Activated CD4-positive, alpha-beta T cell treated with anti-CD3 and anti-CD28 coated beads, Interleukin-2, amount 50 U/mL, for 24 hours (primary cell): ENCODE data around the gene NCAPG2.

ENCODE experiments used
- DNase-seq, 2 donors: peaks; one replicate each; pipeline ENCODE4 v3.0.0-alpha.2; 2020; ENCODE audit warnings: low read depth in 1 of 2, low spot score in 1 of 2

The NCAPG2 gene

GRCh38 chr7:158735935-158736334, 31.3 kb upstream of the NCAPG2 start:
- no peak for DNase-seq

- no peak for DNase-seq
These were observed 30.3 kb upstream of the NCAPG2 start for GRCh38 chr7:158734861-158735260.

- DNase-seq: no peak
These were observed 29.3 kb upstream of the NCAPG2 start for GRCh38 chr7:158733775-158734494.

- DNase-seq: no peak
These were observed 28.6 kb upstream of the NCAPG2 start for GRCh38 chr7:158733220-158733519.

- no peak for DNase-seq
These were observed 28.1 kb upstream of the NCAPG2 start for GRCh38 chr7:158732494-158733219.

- no peak for DNase-seq
These were observed 27.2 kb upstream of the NCAPG2 start for GRCh38 chr7:158731761-158732160.

GRCh38 chr7:158730383-158731346, 26.1 kb upstream of the NCAPG2 start:
- no peak for DNase-seq

- no peak for DNase-seq
These were observed 25.2 kb upstream of the NCAPG2 start for GRCh38 chr7:158729646-158730382.

- no peak for DNase-seq
These were observed 24.5 kb upstream of the NCAPG2 start for GRCh38 chr7:158728911-158729645.

- DNase-seq: no peak
These were observed 23.1 kb upstream of the NCAPG2 start for GRCh38 chr7:158727690-158728089.

- DNase-seq: no peak
These were observed 21.7 kb upstream of the NCAPG2 start for GRCh38 chr7:158726277-158726807.

GRCh38 chr7:158725506-158725800, 20.8 kb upstream of the NCAPG2 start:
- DNase-seq: no peak

- no peak for DNase-seq
These were observed 20.3 kb upstream of the NCAPG2 start for GRCh38 chr7:158724658-158725505.

- no peak for DNase-seq
These were observed 19.2 kb upstream of the NCAPG2 start for GRCh38 chr7:158723714-158724385.

GRCh38 chr7:158723266-158723665, 18.7 kb upstream of the NCAPG2 start:
- no peak for DNase-seq

GRCh38 chr7:158722574-158723237, 18.1 kb upstream of the NCAPG2 start:
- DNase-seq: no peak

GRCh38 chr7:158720112-158720511, 15.5 kb upstream of the NCAPG2 start:
- no peak for DNase-seq

- DNase-seq: no peak
These were observed 12.2 kb upstream of the NCAPG2 start for GRCh38 chr7:158716802-158717201.
